HG03565 (cell line): ENCODE results near the gene SPATA46.

Experiments
- ATAC-seq: cut with Tn5 transposase; IDR thresholded peaks from one replicate; pipeline ENCODE4 v1.9.1; 2021; ENCODE audit warnings: mild to moderate bottlenecking, moderate library complexity; ENCODE audit not compliant: unreplicated experiment

The SPATA46 gene

DNA sequence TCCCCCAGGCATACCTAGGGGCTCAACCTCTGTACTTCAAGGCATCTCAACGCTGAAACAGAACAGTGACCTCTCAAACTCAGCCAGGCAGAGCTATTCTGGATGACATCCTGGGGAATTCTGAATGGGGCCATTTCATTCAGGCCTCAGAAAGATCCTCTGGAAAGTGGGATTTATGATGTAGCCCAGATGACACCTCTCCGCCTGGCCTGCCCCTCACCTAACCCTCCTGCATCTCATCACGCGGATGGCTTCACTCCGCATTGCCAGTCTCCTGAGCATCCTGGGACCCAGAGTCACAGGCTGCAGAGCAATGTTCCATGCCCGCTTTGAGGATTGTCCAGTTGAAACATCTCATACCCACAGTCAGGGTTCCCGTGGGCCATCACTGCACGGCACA, 1.2 kb downstream of the SPATA46 start:
- ATAC-seq, result no peak

DNA sequence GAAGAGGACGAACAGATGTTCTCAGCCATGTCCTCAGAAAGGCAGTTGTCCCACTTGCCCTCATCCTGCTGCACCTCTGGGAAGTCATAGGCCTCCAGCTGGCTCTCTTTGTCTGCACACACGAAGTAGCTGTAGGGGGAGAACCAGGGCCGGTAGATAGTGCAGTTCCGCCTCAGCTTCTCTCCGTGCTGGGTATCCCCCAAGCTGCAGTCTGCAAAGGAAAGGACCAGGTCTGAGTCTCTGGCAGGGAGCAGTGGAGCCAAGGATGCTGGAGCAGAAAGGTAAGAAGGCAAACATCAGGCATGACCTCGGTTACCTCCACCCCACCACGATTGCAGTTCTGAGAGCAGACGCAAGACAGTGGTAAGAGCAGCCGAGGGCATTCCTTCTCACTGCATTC, 2.2 kb downstream of the SPATA46 start:
- no peak for ATAC-seq

DNA sequence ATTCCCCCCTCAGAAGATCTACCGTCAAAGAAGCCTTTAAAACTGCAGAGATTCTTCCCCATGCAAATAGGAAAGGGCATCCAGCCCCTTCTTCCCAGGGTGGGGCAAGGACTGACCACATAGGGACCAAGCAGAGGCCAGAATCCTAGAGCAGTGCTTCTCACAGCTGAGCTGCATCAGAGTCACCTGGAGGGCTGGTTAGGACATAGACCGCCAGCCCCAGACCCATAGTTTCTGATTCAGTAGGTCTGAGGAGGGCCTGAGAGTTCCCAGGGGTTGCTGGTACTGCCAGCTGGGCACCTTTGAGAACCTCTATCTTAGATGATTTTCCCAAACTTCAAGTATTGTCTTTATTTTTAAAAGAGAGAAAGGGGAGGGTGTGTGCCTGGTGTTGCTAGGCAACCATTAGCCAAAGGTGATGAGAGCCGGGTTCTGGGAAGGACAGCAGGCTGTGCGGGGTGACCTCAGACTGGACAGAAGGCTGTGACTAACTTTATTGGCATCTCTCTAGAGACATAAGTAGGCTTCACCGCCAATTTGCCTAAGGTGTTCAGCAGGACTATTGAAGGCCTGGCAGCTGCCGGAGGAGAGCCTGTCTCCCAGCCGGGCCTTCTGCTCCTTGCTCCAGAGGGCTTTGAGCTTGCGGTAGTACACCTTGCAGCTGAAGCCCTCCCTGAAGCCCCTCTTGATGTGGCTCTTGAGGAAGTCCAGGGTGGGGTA, 3.0 kb downstream of the SPATA46 start:
- ATAC-seq, result no peak

DNA sequence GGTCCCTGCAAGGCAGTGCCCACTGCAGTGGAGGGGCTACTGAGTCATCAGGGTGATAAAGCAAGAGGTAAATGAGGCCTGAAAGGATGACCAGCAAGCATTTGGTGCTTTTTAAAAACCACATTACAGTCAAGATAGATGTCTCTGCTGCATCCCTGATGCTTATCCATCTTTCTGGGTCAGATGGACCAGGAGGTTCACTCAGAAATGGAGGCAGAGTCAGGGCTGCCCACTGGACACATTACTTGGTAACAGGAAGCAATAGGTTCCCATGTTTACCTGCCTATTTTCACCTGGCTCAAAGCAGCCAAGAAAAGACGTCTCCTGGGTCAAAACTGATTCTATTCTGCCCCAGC, 3.6 kb downstream of the SPATA46 start:
- ATAC-seq, result no peak

DNA sequence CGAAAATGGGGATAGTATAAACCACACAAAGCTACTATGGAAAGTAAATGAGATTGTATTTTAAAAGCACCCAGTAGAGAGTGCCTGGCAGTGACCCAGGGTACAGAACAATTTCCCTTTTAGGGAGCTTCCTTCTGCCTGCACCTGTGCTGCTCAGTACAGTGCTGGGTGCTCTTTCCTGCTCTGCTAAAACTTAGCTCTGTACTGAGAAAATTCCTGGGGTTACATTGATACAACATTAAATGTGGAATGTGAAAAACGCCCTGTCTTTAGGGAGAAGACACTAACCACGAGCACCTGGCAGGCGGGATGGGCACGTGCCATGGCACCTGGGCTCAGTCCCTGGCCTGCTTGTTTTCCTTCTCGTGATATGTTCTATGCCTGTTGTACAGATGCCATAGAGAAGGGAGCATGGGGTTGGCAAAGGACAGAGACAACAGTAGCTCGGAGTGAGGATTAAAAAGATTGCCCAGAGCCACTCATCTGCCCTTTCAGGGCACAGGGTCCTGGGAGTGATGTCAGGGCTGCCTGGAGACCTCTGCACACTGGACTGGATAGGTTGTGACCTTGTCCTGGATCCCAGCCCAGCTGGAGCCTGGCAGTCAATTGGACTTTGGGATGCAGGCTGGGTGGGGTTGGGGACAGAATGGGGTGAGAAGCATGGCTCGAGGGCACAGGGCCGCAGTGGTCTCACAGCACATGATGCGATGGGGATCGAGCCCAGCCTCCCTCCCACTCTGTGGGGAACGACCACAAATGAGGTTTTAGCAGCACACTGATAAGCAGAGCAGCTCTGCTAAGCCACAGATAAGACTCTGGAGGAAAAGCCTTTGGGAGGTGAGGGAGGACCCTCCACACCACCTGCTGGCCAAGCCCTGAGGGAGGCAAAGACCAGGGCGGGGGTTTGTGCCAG, 4.2 kb downstream of the SPATA46 start:
- no peak for ATAC-seq

DNA sequence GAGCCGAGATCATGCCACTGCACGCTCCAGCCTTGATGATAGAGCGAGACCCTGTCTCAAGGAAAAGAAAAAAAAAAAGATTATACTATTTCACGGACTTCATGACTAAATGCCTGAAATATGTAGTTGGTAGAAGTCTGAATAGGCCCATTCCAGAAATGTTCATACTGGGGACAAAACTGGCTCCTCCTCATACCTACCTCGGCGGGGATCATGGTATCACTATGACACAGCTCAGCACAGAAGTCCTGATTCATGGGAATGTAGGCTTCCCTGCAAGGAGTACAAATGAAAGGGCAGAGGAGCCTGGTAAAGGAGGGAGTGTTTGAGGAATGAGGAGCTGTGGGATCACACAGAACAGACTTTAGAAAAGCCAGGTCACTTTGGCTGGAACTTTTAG, 5.0 kb downstream of the SPATA46 start:
- no peak for ATAC-seq

DNA sequence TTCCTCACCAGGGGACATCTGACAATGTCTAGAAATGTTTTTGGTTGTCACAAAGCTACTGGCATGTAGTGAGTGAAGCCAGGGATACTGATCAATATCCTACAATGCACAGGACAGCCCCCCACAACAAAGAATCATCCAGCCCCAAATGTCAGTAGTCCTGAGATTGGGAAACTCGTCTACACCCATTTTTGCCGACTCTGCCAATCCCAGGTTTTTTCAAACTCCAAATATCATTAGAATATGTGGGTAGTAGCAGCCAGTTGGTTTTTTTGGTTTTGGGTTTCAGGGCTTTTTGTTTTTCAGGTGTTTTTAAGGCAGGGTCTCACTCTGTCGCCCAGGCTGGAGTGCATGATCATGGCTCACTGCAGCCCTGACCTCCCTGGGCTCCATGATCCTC, 5.9 kb downstream of the SPATA46 start:
- ATAC-seq, result no peak

DNA sequence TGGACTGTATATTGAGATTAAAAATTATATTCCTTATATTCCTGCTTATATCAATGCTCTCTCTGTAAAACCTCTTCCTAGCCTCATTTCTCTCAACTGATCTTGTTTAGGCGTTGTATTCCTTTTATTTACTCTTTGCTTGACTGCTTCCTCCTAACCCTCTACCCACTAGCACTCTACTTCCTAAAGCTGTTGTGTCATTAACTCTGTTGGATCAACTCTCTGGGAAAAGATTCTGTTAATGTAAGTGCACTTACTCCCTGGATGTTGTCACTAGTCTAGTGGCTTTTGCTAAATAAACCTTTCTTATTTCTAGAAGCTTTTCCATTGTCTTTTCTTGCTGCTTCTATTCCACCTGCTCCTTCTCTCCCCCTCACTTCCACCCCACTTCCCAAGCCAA, 6.5 kb downstream of the SPATA46 start:
- no peak for ATAC-seq

DNA sequence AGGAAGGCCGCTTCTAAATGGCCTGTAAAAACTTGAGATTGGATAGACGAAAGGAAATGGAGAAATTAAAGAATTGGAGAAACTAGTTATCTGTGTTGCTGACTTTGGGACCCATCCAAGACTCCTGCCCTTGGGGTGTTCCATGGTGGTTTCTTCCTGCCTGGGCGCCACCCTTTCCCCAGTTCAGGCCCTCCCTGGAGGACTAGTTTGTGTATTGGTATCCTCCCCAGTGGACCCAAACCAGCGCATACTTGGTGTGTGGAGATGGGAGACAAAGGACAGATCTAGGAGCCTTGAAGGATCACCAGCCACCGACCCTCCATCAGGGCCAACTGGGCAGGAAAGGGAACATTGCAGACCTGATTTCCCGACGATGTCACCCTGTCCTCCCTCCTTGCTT, 7.1 kb downstream of the SPATA46 start:
- ATAC-seq, result no peak

DNA sequence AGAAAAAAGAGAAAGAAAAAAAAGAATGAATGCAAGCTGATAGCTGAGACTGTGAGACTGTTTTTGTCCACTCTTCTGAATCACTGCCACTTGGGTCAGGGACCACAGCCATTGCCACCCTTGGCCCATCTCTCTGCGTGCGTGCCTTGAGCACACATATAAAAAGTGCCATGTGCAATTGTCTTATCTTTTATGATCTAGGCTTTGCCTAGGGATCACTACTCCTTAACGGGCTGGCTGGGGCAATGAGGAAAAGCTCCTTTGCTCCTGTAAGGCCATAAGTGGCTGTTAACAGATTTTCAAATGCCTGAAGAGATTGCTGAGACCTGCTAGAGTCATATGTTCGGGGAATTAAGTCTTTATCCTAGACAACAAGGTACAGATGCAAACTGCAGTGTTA, 8.2 kb downstream of the SPATA46 start:
- ATAC-seq, result no peak

DNA sequence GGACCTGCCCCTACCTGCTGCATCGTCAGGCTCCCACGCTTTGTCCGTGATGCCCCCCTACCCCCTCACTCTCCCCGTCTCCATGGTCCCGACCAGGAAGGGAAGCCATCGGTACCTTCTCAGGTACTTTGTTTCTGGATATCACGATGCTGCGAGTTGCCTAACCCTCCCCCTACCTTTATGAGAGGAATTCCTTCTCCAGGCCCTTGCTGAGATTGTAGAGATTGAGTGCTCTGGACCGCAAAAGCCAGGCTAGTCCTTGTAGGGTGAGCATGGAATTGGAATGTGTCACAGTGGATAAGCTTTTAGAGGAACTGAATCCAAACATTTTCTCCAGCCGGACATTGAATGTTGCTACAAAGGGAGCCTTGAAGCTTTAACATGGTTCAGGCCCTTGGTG, 8.9 kb downstream of the SPATA46 start:
- ATAC-seq, result no peak

DNA sequence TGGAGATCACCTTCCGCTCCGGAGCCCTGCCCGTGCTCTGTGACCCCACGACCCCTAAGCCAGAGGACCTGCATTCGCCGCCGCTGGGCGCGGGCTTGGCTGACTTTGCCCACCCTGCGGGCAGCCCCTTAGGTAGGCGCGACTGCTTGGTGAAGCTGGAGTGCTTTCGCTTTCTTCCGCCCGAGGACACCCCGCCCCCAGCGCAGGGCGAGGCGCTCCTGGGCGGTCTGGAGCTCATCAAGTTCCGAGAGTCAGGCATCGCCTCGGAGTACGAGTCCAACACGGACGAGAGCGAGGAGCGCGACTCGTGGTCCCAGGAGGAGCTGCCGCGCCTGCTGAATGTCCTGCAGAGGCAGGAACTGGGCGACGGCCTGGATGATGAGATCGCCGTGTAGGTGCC, 9.6 kb downstream of the SPATA46 start:
- no peak for ATAC-seq

DNA sequence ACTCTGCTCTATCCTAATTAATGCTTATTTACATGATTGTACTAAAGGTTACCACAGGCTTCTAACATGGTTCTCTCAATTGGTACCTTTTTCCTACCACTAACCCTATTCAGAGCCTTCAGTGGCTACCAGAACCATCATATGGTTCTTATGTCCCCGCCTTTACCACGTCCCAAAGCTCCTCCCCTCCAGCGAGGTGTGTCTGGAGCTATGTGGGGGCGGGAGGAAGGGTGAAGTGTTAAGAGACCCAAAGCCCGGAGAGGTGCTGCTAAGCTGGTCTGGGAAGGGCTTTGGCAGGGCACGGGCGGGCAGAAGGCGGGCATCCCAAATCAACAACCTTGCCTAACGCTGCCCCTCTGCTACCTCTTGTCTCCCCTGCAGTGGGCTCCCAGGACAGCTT, 10.0 kb downstream of the SPATA46 start:
- no peak for ATAC-seq

DNA sequence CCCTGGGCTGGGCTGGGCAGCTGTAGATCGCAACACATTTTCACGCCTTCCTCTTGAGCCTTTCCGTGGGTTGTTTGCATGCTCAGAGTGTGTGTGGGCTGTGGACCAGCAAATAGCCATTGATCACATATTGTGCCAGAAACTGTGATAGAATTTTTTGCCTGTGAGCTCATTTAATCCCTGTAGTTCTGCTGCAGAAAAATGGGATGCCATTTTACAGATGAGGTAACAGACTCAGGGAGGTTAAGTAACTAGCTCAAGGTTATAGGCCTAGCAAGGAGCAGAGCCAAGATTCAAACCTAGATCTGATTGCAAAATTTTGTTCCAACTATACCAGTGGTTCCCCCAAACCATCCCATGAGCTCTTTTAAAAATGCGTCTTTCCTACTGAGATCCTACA, 10.5 kb downstream of the SPATA46 start:
- no peak for ATAC-seq

DNA sequence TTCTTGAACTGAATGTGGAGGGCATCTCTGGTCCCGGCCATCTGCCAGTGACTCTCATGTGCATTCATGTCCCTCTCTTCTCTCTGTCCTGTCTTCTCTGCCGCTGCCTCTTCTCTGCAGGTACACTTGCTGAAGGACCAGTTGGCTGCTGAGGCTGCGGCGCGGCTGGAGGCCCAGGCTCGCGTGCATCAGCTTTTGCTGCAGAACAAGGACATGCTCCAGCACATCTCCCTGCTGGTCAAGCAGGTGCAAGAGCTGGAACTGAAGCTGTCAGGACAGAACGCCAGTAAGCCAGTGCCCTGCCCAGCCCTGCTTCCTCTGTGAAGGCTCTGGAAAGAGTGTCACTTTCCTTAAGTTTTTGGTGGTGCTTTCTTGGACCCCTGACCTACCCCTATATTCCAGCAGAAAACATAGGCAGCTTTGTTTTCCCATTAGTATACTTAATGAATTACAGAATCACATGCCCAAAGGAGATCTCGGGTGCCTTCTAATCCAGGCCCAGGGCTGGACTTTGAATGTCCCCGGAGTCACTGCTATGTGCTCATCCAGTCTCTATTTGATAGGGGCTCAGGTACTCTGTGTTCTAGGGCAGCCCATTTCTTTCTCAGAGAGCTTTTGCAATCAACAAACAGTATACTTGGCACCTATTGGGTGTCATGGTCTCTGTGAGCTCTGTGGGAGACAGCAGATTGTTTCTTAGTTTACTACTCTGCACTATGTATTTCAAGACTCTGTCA, 11.2 kb downstream of the SPATA46 start:
- ATAC-seq, result no peak

DNA sequence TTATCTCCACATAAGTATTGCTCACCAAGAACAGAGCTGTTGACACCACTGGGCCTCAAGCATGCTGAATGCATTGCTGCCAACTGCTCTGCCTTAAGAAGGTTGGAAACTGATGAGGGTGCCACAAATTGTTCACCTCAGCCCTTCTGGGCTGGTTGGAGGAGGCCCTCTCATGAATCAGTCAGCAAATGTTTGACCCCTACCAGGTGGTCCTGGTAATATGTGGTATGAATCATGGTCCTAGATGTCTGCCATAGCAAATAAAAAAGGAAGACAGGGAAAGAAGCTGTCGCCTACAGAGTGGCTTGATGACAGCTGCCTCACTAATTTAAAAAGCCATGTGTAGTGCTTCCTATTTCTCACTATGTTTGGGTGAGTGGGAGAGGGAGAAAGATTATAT, 12.2 kb downstream of the SPATA46 start:
- no peak for ATAC-seq

DNA sequence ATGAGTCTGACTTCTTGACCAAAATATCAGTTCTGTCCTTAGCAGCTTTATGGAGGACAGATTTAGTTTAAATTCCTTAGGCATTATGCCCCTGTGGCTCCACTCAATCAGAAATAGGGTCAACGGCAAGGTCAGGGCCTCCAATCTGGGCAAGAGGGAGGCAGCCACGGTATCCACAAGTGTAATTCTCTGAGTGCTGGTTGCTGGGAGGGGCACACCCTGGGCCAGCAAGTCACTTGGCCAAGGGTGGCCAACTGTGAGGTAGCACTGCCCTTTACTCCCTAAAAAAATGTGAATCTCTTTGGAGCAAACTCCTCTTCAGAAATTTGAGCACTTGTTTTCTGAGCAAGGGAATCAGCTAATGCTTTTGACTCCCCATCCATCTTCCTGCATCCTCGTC, 12.8 kb downstream of the SPATA46 start:
- no peak for ATAC-seq

DNA sequence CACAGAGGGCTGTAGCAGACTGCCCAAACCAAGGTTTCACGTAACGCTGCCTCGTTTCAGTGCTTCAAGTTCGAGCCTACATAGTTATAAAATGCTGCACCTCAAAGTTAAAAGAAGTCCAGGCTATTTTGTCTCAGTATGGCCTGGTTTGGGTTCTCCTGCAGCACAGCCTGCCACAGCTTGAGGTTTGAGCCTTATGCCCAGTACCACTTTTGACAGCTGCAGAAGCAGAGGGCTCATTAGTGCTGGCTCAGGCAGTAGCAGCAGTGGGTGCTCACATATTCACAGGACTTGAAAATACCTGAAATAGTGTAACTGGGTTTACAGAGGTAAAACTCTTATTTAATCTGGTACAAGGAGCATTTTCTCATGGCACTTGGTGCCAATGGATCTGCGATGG, 15.3 kb downstream of the SPATA46 start:
- peak; percentile 21 for ATAC-seq

DNA sequence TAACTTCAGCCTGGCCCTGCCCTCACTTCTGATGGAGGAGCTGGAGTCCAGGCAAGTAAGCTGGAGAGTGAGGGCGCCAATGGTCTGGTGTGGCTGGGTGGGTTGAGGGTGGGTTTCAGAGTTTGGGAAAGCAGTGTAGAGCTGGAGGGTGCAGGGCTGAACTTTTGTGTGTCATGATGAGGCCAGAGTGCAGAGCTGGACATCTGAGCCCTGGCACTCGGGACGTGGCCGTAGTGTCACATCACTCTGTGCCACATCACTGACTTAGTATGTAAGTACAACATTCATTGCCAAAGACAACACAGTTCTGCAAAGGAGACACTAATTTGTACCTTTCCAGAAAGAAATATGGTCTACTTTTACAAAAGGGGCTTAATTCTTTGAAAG, 15.8 kb downstream of the SPATA46 start:
- no peak for ATAC-seq

DNA sequence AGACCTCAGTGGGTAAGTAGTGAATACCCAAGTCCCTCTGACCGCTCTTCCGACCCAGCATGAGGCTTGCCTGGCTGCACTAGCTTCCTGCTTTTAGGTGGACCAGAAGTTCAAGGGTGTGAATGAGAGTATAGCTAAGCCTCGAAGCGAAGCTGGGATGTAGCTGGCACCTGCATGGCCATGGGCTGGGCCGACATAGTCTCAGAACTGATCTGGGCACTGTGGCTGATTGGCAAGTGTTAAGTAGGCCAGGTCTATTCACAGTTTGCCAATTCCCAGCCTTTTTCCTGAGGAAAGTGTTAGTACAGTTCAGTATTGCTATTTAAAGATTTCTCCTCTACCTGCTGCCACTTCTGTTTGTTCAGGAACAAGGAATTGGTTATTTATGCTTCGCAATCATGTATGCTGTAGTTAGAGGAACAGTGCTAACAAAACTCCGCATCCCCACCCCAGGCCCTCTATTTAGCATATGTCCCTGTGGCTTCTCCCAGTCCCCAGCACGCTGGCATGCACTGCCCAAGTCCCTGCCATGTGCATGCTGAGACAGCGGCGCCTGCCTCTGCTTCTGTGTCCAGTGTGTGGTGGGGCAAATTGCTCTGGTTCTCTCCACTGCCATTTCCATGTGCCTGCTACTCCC, 16.3 kb downstream of the SPATA46 start:
- ATAC-seq, result no peak

DNA sequence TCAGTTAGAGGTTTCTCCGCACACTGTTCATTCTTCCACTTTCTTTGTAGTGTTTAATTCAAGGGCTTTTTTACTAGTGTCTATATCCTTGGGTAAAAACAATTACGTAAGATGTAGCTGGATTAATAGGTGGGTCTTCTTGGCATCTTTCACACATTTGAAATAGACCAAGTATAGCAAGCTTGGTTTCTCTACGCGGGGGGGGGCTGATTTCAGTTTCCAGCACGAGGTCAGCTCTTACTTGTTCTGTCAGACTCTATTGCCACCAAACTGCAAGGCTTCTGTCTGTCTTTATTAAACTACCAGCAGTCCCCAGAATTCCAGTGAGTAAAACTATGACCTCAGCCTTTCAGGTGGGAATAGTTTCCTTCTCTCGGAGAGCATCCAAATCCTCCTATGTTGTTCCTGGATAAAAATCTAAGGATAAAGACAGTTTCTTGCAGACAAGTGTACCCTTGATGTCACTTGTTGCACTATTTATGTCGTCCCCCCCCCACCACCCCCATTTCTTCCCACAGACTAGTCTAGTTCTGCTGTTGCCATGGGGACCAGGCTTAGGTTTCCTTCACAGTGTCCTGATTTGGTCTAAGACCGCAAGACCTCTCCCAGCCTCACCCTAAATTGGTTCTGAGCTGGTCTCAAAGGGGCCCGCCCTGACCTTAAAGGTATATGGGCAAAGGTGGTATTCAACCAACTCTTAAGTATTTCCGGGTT, 17.0 kb downstream of the SPATA46 start:
- ATAC-seq, result no peak
